ENCODE measurements around the gene FYN.

FYN gene

DNA sequence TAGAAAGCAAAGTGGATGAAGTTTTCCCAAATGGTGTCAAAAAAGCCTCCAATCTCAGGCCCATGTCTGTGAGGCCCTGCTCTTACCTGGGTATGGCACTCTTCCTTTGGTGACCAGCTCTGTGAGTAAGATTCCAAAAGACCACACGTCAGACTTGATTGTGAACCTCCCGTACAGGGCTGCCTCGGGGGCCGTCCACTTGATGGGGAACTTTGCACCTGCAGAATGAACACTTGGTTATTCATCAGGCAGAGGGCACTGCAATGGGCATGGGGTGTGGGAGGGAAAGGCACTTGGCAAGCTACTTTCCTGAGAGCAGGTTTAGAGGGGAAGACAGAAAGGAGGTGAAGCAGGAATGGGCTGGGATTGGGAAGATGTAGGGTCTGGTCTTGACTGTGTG, 198.8 kb downstream of the FYN start:
- DNase-seq = no peak

DNA sequence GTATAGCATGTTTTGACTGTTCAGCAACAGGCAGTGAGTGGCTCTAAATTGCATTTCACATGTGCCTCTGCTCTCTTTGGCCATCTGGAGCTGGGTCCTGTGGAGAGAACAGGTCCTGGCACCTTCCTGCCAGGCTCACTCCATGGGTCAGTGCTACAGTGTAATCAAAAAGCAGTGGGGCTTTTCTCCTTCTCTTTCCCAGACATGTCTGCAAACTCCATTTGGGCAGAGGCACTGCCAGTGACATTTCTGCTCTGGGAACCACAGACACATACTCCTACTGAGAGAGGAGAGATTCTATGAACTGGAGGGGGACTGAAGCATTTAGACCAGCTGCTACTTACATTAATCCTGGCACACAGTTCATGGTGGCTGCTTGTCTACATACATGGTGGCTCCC, 199.3 kb downstream of the FYN start:
- no peak for DNase-seq

DNA sequence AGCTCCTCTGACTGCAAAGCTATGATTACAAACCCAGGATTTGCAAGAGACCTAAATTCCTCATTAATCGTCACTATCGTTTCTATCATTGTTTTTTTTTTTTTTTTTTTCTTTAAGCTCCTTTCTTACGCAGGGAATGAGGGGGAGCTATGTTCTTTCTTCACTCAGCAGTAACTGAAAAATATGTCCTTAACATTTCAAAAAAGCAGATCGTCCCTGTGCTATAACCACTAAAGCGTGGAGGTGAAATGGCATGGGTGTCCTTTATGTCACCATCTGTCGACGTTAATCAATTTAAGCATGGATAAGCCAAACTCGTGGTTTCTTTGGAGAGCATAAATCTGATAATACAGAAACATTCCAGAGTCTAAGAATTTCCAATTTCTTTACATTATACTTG, 199.7 kb downstream of the FYN start:
- no peak for DNase-seq

DNA sequence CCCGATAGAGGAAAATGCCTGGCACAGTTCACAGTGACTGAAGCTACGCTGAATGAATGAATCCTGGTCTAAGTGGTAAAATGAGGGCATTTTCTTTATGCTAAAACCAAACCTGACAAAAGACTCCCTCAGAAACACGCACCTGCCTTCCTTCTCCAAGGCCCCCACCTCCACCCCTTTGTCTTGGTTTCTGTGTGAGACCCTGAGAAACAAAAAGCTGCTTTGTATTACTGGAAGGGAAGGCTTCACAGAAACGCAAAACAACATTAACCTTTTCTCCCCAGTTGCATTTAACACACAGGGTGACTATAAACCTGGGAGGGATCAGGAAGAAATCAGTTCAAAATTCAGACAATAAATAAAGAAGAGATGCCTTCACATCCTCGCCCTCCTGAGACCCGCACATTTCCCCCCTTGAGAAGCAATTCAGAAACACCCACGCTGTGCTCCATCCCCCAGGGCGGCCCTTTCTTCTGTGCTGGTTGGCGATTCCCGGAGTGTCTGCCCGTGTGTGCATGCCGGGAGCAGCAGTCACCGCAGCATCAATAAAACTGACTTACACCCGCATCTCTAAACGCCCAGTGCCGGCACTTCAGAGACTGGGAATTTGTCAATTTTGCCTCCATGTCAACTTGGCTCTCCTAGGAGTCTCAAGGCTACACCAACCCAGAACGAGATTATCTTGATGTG, 200.3 kb downstream of the FYN start:
- DNase-seq = no peak

DNA sequence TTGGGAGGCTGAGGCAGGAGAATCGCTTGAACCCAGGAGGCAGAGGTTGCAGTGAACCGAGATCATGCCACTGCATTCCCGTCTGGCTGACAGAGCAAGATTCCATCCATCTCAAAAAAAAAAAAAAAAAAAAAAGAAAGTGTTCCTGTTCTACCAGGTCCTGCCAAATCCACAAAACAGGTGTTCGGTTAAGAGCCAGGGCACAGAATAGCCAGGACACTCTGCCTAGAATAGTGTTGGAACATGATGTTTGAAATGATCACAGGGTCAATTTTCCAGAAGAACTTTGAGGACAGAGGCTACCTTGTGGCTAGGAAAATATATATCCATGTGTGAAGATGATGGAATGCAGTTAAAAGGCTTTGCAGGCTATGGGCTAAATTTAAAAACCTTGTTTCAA, 203.9 kb downstream of the FYN start:
- DNase-seq = no peak

DNA sequence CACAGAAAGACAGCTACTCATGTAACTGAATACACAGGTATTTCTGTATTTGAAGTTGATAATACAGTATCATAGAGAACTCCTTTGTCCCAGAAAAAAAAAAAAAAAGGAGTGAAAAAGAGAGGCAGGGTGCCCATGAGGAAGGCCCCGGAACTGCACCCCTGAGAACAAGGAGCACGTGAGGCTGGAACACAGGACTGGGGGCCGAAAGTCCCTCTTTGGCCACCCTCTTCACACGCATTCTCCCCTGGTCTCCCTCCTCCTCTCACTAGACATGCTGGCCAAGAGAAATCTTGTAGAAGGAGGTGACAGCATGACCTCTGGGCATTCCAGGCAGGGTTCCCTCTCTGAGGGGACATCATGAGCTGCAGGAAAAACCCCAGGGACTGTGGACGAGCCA, 204.8 kb downstream of the FYN start:
- DNase-seq = no peak

DNA sequence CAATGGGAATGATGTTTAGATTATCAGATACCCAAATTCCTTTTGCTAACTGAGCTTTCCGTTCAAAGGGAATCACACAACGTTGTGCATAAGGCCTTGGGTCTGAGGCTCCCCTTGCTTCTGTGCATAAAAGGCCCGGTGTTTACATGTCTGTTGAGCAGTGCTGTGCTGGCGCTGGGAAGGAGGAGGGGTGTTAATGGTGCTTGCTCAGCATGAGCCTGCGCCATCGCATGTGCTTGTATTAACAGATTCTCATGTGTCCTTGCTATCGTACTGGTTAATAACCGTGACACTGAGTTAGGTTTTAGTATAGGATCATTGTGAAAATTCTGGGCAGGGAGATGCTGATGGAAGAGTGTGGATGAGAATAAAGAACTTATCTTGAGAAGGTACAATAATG, 205.3 kb downstream of the FYN start:
- no peak for DNase-seq

DNA sequence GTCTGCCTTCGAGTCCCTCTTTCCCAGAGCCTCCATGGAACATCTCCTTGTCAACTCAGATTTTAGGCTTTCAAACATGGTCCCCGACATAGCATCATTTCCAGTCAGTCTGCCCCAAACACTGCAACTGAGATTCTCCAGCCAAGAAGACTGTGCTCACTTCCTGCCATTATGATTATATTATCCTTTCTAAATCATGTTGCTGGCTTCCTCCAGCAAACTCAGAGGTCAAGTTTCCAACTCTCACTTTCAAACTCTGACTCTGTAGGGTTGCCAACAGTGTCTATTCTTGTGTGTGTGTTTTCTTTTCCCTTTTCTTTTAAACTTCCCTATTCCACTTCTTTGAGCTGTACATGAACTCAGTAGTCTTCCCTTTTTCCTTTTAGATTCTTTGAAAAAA, 206.4 kb downstream of the FYN start:
- no peak for DNase-seq

DNA sequence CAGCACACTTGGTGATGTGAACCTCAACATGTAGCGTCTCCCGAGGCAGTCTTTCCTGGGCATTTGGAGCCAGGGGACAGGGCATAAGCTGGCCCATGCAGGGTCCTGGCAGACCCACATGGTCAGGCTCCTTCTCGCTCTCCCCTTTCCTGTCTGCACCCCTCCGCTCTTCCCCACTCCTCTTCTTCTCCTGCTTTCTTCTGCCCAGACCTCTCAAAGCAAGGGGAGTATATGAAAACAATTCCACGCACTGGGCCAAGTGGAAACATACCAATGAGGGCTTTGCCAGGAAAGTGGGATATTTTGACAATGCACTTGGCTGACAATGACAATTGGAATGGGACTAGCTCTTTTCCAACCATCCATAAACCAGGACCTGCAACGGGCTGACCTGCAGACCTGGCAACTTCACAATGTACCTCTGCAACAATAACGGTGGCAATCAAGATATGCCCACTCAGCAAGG, 208.7 kb downstream of the FYN start:
- no peak for DNase-seq

DNA sequence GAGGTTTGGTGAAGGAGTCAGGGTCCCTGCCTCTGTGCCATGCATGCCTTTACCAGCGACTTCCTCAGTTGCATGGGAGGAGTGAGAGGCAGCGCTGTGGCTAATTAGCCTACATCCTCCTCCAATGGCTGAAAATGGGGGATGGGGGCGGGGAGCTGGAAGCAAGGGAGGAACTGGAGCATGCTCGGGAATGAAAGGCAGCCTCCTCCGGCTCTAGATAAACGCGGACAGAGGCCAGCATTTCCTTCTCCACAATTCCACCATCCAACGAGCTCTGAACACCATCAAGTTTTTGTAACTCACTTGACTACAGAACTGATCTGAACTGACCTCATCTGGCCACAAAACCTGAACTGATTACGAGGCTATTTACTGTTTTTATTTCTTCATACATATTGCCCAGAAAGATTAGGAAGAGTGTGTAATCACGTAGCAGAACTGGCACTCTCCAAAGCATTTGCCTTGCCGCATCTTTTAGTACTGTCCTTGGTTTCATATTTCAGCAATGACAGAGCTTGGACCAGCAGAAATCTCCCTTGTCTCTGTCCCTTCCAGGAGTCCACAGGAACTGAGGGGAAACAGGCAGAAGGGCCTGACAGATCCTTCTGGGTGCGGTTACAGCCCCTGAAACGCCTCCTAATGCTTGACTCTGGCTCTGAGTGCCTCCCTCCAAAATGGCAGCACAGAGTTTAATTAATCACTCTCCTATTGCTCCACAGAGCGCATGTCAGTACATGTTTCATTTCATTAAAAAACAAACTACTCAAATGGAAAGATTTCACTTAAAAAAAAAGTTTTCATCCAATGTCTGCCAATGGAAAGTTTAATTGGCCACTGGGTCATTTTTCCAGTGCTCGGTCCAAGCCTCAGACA, 209.3 kb downstream of the FYN start:
- DNase-seq = no peak

DNA sequence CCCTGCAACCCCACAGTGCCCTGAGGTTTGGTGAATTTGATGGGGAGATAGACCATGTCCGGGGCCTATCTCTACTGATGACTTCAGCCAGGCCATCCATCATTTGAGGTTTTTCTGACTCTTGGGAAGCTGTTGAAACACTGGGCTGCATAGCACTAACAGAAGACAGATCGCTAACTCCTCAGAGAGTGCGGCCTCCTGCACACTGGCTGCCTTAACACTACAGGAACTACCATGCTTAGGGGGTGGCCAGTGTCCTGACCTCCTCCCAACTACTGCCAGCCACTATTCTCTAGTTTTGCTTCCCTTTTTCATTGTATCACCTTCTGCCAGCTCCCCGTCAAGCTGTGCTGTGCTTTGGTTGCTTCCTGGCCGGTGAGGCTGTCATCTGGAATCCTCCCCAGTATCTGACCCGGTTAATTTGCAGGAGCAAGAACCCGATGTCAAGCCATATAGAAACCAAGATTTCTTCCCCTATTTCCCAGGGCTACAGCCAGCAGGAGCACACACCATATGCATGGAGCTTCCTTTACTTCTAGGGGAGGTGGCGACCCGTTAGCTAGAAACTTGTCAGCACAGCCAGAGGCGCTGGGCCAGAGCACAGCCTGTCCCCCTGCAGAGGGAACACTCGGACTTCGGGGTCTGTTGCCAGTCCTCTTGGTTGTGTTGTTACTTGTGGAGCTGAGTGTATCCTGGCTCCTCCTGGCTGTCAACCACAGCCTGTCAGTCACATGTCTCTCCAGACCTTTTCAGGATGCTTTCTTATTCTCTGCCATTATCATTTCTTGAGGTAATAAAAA, 210.3 kb downstream of the FYN start:
- no peak for DNase-seq

DNA sequence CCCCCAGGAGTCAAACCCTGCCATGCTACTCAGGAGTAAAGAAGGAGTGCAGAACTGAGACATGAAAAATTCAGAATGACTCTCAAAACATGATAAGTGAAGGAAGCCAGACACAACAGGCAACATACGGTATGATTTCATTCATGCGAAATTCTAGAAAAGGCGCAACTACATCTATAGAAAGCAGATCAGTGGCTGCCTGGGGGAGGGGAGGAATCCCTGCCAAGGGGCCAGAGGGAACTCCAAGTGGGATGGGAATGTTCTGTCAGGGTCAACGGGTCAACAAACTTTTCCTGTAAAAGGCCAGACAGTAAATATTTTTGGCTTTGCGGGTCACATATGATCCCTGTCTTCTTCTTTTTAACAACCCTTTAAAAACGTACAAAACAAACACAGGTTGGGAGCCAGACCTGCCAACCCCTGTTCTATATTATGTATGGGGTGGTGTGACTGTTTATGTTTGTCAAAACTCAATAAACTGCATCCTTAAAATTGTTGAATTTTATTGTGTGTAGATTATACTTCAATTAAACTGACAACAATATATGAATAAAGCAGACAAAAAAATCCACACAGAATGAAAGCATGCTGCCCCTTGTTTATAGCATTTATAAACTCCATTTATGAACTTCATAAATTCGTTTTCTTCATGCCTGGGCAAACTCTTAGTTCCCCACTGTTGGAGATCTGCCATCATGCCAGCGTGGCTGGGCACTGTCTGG, 211.0 kb downstream of the FYN start:
- DNase-seq = no peak

DNA sequence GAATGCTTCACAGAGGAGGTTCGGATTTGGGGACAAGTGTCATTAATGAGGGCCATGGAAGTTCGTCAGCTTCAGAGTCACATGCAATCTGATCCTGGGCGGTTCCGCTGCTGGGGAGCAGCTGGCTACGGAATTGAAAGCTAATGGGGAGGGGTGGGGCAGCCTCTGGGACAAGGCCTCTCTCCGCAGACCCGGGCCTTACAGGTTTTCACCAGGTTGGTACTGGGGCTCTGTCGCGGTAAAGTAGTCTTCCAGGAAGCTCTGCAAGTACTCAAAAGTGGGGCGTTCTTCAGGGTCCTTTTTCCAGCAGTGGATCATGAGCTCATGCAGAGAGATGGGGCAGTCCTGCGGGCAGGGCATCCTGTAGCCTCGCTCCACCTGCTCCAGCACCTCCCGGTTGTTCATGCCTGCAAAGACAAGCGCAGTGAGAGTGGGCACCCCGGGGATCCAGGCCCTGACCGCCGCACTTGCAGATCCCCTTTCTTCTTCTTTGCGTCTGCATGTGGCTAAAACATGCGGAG, 211.7 kb downstream of the FYN start:
- no peak for DNase-seq

DNA sequence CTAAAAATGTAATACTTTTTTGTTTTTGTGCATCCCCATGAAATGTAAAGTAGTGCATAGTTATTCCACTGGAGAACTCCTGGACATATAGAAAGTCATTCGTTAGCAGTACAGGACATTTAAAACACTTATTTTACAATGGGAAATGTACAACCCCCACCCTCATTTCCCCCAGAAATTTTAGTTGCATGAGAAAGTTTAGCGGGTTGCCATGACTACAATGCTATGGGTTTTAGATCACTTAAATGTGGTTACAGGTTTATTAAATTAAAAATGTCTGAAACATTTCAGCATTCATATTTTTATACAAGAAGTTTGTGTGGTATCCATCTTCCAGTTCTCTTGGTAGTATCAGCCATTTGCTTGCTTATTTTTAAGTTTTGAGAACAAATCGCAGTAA, 212.7 kb downstream of the FYN start:
- DNase-seq = no peak

DNA sequence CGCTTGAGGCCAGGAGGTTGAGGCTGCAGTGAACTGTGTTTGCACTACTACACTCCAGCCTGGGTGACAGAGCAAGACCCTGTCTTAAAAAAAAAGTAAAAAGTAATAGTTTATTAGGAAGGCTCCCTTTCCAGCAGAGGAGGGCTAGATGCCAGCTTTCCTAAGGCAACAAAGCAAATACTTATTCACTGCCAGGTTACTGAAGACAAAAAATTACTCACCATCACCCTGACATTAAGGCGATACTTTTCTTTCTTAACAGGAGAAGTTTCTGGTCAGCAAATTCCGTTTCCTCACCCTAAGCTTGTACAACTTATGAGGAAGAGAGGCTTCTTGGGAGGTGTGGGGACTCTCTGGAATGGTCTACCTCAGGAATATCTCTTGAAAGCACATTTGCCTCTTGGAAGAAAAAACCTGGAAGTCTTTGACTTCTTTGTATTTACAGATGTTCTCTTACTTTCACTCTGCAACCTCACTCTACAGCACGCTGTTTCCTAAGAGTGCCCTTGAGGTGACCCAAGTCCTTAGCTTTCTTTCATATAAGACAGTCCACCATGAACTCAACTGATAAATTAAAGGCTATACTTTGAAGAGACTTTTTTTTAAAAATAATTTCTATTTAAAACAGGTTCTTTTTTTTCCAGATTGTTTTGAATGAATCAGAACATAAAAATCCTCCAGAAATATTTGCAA, 214.6 kb downstream of the FYN start:
- DNase-seq = no peak

DNA sequence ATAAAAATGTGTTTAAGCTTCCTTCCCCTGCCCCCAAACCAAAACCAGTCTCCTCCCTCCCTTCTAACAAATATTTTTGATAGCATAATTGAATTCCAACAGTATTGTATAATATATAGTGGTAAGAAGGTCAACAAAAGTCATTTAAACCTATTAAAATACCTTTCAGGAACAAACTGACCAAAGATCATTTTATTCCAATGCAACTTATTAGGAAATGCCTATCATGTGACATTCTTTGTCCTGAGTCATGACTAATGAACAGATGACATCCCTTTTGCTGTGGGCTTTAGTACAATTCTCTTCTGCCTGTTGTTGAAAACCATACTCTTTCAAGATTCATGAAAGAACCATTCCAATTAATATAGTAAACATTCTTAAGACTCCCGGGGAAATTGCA, 216.1 kb downstream of the FYN start:
- DNase-seq = no peak

DNA sequence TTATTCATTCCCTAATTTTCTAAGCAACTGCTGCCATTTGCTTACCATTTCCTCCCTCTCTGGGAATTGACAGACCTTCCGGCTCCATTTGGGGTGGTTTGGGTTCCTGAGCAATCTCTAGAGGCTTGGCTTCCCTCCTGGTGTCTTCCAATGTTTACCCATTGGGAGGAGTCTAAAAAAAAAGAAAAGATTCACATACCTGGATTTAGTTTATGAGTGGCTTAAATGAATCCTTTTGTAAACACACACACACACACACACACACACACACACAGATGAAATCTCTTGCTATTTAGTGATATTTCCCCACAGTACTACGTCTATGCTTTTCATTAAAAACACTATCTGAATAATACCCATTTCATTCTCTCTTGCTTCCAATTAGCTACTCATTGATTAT, 219.3 kb downstream of the FYN start:
- DNase-seq = no peak

DNA sequence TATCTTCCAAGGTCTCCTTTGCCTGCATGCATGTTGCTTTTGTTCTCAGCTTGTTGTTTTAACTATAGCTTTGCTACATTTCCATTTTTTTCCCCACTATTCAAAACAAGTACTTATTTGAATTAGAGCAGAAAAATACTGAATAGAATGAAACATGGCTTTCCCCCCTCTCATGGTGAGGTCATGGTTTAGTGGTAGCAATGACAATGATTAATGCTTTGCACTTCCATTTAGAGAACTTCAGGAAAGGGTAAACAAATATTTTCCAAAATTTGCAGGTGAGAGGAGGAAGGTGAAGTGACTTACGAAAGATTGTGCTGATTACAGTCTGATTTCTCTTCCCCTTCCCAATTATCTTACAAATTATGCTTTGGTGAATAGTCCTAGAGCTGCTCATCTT, 219.8 kb downstream of the FYN start:
- no peak for DNase-seq

DNA sequence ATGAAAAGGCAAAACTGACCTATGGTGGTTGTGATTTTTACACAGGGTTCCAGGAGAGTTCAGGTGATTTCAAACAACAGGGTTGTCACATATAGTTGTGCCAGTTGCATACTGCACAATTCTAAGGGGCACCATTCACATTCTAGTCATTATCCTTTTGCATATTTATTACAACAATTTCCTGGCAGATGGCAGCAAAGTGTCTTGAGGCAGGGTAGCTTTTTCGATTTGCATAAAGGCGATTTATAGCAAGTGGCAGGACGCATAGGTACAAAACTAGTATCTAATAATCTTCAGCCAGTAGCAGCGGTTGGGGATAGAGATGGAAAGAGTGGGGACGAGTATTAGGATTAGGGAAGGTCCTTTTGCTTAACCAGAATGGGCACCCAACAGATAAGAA, 221.1 kb downstream of the FYN start:
- no peak for DNase-seq

DNA sequence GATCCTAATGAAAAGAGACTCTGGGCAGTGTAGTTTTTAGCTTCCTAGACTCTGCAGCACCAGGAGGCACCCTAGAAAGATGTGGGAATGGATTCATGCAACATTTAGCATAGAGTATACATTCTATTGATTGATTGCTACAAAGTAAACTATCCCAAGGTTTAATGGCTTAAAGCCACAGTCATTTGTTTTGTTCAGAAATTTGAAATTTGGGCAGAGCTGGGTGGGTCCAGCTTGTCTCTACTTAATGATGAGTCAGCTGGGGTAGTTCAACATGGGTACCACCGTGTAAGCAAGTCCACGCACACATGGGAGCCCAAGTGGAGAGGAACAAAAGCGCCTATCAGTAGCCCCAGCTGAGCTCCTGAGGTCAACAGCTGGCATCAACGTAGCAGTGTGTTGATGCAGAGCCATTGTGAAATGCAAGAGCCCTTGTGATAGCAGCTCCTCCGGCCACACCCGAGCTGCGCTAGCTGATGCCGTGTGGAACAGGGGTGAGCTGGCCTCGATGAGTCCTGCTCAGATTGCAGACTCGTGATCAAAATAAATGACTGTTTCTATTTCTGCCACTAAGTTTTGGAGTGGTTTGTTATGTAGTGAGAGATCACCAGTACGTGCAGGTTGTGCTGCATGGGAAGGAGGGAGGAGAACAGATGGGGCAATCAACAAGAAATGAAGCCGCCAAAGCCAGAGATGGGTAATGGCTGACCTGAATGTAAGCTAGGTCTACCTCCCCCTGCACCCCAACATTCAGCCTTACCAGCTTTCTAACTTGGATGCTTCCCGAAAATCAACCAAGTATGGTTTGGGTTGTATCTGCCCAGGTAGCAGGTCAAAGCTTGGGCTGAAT, 221.8 kb downstream of the FYN start:
- no peak for DNase-seq

DNA sequence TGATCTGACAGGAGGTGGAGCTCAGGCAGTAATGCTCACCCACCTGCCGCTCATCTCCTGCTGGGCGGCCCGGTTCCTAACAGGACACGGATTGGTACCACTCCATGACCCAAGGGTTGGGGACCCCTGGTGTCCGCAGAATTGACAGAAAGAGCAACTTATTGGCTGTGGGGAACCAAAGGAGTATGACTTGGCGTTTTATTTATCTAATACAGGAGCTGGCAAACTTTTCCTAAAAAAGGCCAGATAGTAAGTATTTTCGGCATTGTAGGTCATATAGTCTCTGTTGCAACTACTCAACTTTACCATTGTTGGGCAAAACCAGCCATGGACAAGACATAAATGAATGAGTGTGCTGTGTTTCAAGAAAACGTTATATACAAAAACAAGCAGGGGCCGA, 223.2 kb downstream of the FYN start:
- DNase-seq = no peak
